Hepatocyte (in vitro differentiated cells): ENCODE measurements around the gene TEX22. TPM values are rescaled to one million over a fixed set of nuclear protein-coding genes. Genes with fewer than 3 reads are reported as not detected.

Experiments used
- DNase-seq: peaks from one replicate; pipeline ENCODE4 v3.0.0-alpha.2; 2016; ENCODE audit warnings: low spot score
- H2AFZ ChIP-seq: fragments of 200-600 bp; sonication (generic); 2 replicates; pipeline ENCODE4 v1.6.0; 2016; ENCODE audit warnings: antibody characterized with exemption, mild to moderate bottlenecking
- H3K27ac ChIP-seq: fragments of 200-600 bp; sonication (generic); 2 replicates; pipeline ENCODE4 v1.5.1; 2016; ENCODE audit warnings: mild to moderate bottlenecking
- H3K27me3 ChIP-seq: fragments of 200-600 bp; sonication (generic); 2 replicates; pipeline ENCODE4 v1.6.1; 2016
- H3K36me3 ChIP-seq: fragments of 200-600 bp; sonication (generic); replicated peaks from 2 replicates; pipeline ENCODE4 v1.5.1; 2016; ENCODE audit warnings: low read depth; ENCODE audit not compliant: insufficient read depth
- H3K4me1 ChIP-seq: fragments of 200-600 bp; sonication (generic); 2 replicates; pipeline ENCODE4 v1.5.1; 2016; ENCODE audit warnings: mild to moderate bottlenecking, moderate library complexity; ENCODE audit not compliant: insufficient read depth
- H3K4me2 ChIP-seq: fragments of 200-600 bp; sonication (generic); 2 replicates; pipeline ENCODE4 v1.6.0; 2016
- H3K4me3 ChIP-seq: fragments of 200-600 bp; sonication (generic); 2 replicates; pipeline ENCODE4 v1.5.1; 2016; ENCODE audit warnings: mild to moderate bottlenecking
- H3K79me2 ChIP-seq: fragments of 200-600 bp; sonication (generic); 2 replicates; pipeline ENCODE4 v1.6.0; 2017; ENCODE audit warnings: mild to moderate bottlenecking
- H3K9me2 ChIP-seq: fragments of 200-600 bp; sonication (generic); replicated peaks from 2 replicates; pipeline ENCODE4 v1.6.0; 2017; ENCODE audit warnings: mild to moderate bottlenecking; ENCODE audit not compliant: insufficient read depth
- H3K9me3 ChIP-seq: fragments of 200-600 bp; sonication (generic); 2 replicates; pipeline ENCODE4 v1.5.1; 2016; ENCODE audit warnings: low read depth, mild to moderate bottlenecking
- H4K20me1 ChIP-seq: fragments of 200-600 bp; sonication (generic); 2 replicates; pipeline ENCODE4 v1.6.0; 2016; ENCODE audit warnings: mild to moderate bottlenecking; ENCODE audit not compliant: insufficient read depth, poor library complexity, severe bottlenecking
- CTCF ChIP-seq: fragments of 200-600 bp; sonication (generic); IDR thresholded peaks from 2 replicates; pipeline ENCODE4 v1.5.1; 2016; ENCODE audit warnings: antibody characterized with exemption, mild to moderate bottlenecking; ENCODE audit not compliant: poor library complexity
- EZH2 ChIP-seq: fragments of 200-600 bp; sonication (generic); IDR thresholded peaks from 2 replicates; pipeline ENCODE4 v1.6.1; 2016; ENCODE audit warnings: antibody characterized with exemption, mild to moderate bottlenecking, borderline replicate concordance
- EZH2phosphoT487 ChIP-seq: fragments of 200-600 bp; sonication (generic); IDR thresholded peaks from one replicate; pipeline ENCODE4 v1.6.1; 2018; ENCODE audit warnings: antibody characterized with exemption, mild to moderate bottlenecking, low read depth, moderate library complexity; ENCODE audit not compliant: unreplicated experiment, severe bottlenecking
- WGBS: methylation state at CpG from one replicate; pipeline ENCODE4 v1.1.6; 2016; ENCODE audit warnings: low lambda C conversion rate; ENCODE audit errors: missing lambda C conversion rate; 5-methylcytosine and 5-hydroxymethylcytosine counted together
- polyA plus RNA-seq: library from polyadenylated mRNA; unstranded; fragments of >200 nt; fragmentation: Nextera tagmentation; extraction: Ambion mirVana; gene quantifications from 2 replicates; pipeline ENCODE4 v1.2.1, GENCODE V29; 2016
- total RNA-seq: library from RNA; depleted of rRNA; stranded (reverse); fragments of >200 nt; gene quantifications from 2 replicates; pipeline ENCODE4 v1.2.3, GENCODE V29; 2014

Gene TEX22
- total and polyA plus RNA-seq, 2 experiments from 2014 or later = 0.76 TPM; not detected in 1

- H3K4me2 ChIP-seq = no peak overlapping the region
- H3K4me3 ChIP-seq = no peak overlapping the region
- no peak overlapping the region for H2AFZ ChIP-seq
- H3K9me3 ChIP-seq = no peaks in the 10 kb centered on the region
- TF ChIP-seq EZH2 (no peak), CTCF (no peak)
- 98% methylated on average over 15 of the region's 15 CpGs for WGBS
- H3K9me2 ChIP-seq = no peaks in the 10 kb centered on the region
- H3K4me1 ChIP-seq = no peaks in the 10 kb centered on the region
- DNase-seq = no peak
- peaks cover 27% of the 10 kb centered on the region for H3K79me2 ChIP-seq
- H4K20me1 ChIP-seq = peaks cover 22% of the 10 kb centered on the region
- no peak overlapping the region for H3K27ac ChIP-seq
- H3K27me3 ChIP-seq = no peaks in the 10 kb centered on the region
- no peaks in the 10 kb centered on the region for H3K36me3 ChIP-seq
These were observed 42.2 kb downstream of the TEX22 start for GRCh38 chr14:105440554-105440900.

- Histone ChIP-seq H3K4me1 (no peaks in the 10 kb centered on the region), H3K9me2 (no peaks in the 10 kb centered on the region), H3K79me2 (peaks cover 22% of the 10 kb centered on the region), H3K27me3 (no peaks in the 10 kb centered on the region), H4K20me1 (peaks cover 22% of the 10 kb centered on the region), H2AFZ (no peak overlapping the region), H3K4me3 (no peak overlapping the region), H3K4me2 (no peak overlapping the region), H3K9me3 (no peaks in the 10 kb centered on the region), H3K27ac (no peak overlapping the region), H3K36me3 (no peaks in the 10 kb centered on the region)
- 98% methylated on average over 5 of the region's 9 CpGs for WGBS
- TF ChIP-seq EZH2 = no peak
- no peak for TF ChIP-seq EZH2phosphoT487
- TF ChIP-seq CTCF = no peak
- DNase-seq = no peak
These were observed 42.7 kb downstream of the TEX22 start for GRCh38 chr14:105440992-105441391.

GRCh38 chr14:105442125-105442524 lies 43.8 kb downstream of the TEX22 start:
- Histone ChIP-seq H3K36me3 (no peaks in the 10 kb centered on the region), H3K4me3 (no peak overlapping the region), H3K27ac (no peak overlapping the region), H4K20me1 (peaks cover 12% of the 10 kb centered on the region), H3K9me3 (no peaks in the 10 kb centered on the region), H2AFZ (no peak overlapping the region), H3K4me1 (no peaks in the 10 kb centered on the region), H3K79me2 (peaks cover 12% of the 10 kb centered on the region), H3K9me2 (no peaks in the 10 kb centered on the region), H3K4me2 (no peak overlapping the region), H3K27me3 (no peaks in the 10 kb centered on the region)
- 85% methylated on average over 17 of the region's 17 CpGs for WGBS
- no peak for DNase-seq
- TF ChIP-seq EZH2phosphoT487 (no peak), EZH2 (no peak), CTCF (no peak)

GRCh38 chr14:105442834-105443233 lies 44.5 kb downstream of the TEX22 start:
- H3K27ac ChIP-seq = no peak overlapping the region
- no peak overlapping the region for H3K4me2 ChIP-seq
- DNase-seq = no peak
- H3K27me3 ChIP-seq = no peaks in the 10 kb centered on the region
- H4K20me1 ChIP-seq = peaks cover 6% of the 10 kb centered on the region
- H3K36me3 ChIP-seq = no peaks in the 10 kb centered on the region
- no peaks in the 10 kb centered on the region for H3K9me2 ChIP-seq
- no peak overlapping the region for H2AFZ ChIP-seq
- TF ChIP-seq CTCF (no peak), EZH2phosphoT487 (no peak), EZH2 (no peak)
- H3K79me2 ChIP-seq = peaks cover 5% of the 10 kb centered on the region
- 87% methylated on average over 12 of the region's 12 CpGs for whole genome bisulfite sequencing
- no peak overlapping the region for H3K4me3 ChIP-seq
- no peaks in the 10 kb centered on the region for H3K9me3 ChIP-seq
- H3K4me1 ChIP-seq = no peaks in the 10 kb centered on the region
